HG02642 (cell line): Measurements from ENCODE around the gene SLC8A2.
"Not testable (repeated sequence)": the region's sequence is repeated elsewhere in the genome, so short reads cannot be mapped to it uniquely, and the experiment has no call there.

Experiments used
- ATAC-seq: cut with Tn5 transposase; IDR thresholded peaks from one replicate; pipeline ENCODE4 v1.9.1; 2021; ENCODE audit warnings: mild to moderate bottlenecking; ENCODE audit not compliant: unreplicated experiment, poor library complexity

SLC8A2 gene

DNA sequence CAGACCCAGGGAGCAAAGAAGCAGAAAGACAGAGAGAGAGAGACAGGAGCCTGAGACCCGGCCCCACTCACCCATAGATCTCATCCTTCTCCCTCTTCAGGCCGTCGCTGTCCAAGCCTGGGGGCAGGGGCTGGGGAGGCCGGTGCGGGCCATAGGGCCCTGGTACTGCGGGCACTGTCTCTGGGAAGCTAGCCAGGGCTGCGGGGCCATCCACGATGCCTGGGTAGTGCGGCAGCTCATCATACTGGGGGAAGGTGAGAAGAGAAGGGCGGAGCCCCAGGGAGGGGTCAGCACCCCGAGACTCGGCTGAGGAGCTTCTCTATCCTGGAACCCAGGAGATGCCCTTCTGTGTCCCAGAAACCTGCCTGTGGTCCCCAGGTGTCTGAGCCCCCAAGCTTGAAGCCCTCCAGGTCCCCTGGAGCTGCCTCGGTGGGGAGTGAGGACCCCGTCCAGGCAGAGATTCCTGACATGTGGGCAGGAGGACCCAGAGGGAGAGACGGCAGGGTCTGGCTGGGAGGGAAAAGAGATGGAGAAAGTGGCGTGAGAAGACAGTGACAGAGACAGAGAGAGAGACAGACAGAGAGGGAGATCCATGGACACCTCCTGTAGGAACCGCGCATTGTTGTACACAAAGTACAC lies 54.5 kb downstream of the SLC8A2 start:
- no peak for ATAC-seq

DNA sequence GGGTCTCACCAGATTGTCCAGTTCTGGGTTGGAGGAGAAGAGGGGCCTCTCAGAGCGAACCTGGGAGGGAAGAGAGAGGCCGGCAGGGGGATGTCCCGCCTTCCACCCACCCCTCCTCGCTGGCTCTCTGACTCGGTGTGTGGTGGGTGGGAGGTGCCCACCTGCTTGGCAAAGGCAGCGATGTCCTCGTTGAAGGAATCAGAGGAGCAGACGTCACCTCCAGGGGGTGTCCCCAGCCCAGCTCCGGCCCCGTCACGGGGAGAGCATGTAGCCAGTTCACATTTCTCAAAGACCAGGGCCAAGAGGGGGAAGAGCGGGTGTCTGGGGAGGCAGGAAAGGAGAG lies 55.1 kb downstream of the SLC8A2 start:
- no peak for ATAC-seq

- ATAC-seq = no peak
Measured at GRCh38 chr19:47415953-47416642, 55.6 kb downstream of the SLC8A2 start.

DNA sequence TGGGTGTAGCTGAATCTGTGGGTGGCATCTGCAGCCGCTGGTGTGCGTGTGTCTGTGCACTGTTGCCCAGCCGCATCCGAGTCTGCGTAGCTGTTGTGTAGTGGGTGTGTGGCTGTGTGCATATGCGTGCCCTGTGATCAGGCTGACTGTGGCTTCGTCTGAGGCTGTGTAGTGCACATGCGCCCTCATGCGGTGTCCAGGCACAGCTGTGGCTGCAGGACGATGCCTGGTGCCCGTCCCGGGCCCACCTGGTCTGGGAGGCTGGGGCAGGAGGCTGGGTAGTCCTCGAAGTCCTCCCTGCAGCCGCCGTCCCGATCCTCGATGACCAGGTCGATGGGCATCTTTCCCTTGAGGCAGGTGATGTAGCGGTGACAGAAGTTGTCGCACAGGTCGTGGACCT lies 57.2 kb downstream of the SLC8A2 start:
- no peak for ATAC-seq

DNA sequence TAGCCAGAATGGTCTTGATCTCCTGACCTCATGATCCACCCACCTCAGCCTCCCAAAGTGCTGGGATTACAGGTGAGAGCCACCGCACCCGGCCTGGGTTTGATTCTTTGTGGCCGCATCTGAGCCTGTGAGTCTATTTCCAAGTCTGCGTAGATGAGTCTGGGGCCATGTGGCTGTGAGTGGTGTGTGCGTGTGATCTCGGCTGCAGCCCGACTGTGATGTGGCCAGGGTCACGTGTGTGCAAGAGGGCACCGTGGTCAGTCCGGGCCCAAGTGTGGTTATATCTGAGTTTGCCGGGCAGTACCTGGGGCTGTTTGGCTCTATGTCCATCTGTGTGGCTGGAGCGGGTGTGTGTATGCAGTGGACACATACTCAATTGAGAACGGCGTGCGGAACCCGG lies 57.8 kb downstream of the SLC8A2 start:
- no peak for ATAC-seq

DNA sequence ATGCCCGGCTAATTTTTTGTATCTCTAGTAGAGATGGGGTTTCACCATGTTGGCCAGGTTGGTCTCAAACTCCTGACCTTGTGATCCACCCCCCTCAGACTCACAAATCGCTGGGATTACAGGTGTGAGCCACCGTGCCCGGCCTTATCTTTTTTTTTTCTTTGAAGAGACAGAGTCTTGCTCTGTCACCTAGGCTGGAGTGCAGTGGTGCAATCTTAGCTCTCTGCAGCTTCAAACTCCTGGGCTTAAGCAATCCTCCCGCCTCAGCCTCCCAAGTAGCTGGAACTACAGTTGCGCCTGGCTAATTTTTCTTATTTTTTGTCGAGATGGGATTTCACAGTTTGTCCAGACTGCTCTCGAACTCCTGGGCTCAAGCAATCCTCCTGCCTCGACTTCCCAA lies 60.0 kb downstream of the SLC8A2 start:
- not testable (repeated sequence) for ATAC-seq

- no peak for ATAC-seq
Measured at GRCh38 chr19:47411101-47411500, 60.6 kb downstream of the SLC8A2 start.

GRCh38 chr19:47408156-47408938 lies 63.3 kb downstream of the SLC8A2 start:
- no peak for ATAC-seq

- ATAC-seq = no peak
Measured at GRCh38 chr19:47407417-47407774, 64.3 kb downstream of the SLC8A2 start.

GRCh38 chr19:47406711-47407416 lies 64.8 kb downstream of the SLC8A2 start:
- ATAC-seq = no peak

- ATAC-seq = no peak
Measured at GRCh38 chr19:47405854-47406417, 65.8 kb downstream of the SLC8A2 start.

DNA sequence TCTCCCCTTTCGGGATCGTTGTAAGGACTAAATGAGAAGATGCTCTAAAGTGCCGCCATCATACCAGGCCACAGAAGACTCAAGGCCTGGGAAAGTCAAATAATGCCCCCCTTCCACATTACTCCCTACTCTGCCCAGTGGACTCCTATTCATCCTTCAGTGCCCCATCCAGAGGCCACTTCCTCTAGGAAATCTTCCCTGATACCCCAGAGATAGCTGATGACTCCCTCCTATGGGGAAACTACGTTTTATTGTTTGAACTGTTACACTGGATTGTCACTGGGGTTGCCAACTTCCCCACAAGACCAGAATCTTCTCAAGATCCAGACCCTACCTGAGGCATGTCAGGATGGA lies 66.5 kb downstream of the SLC8A2 start:
- no peak for ATAC-seq

DNA sequence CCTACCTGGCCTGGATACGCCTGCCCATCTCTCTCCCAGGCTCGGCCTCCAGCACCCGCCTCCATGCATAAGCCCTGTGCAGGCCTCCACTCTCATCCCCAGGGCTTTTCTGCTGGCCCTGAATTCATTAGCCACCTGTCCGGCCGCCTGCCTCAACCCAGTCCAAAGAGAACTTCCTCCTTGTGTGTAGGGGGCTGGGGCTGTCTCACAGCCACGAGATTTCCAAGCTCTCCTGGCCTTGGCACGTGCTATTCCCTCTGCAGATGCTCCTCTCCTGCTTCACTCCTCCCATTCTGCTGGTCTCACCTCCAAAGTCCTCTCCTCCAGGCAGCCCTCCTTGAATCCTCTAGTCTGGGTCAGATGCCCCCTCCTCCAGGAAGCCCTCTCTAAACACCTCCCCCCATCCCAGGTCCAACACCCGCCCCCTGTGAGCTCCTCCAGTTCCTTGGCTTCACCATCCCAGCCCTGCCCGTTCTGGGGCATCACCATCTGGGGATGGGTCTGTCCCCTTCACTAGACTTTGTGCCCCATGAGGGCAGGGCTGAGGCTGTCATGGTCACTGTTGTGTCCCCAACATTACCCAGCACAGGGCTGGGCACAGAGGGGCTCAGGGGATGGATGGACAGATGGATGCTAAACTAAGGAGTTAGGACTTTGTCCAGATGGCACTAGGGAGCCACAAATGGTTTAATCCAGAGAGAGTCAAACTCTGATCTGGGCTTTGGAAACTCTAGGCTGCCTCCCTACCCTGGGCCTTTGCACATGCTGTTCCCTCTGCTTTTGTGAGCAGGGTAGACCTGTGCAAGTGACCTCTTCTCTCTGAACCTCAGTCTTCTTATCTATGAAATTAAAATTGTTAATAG lies 67.1 kb downstream of the SLC8A2 start:
- ATAC-seq = no peak

DNA sequence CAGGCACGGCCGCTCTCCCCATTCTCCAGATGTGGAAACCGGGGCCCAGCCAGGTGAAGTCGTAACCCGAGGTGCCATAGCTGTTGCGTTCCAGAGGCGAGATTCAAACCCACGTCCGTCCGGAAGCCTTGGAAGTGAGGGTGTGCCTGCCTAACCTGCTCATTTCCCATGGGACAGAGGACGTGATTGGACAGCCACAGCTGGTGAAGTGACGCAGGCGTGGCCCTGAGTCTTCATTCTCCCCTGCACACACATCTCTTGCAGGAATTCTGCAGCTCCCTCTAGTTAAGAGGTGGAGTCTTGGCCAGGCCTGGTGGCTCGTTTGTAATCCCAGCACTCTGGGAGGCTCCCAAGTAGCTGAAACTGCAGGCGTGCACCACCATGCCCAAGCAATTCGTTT lies 69.2 kb downstream of the SLC8A2 start:
- no peak for ATAC-seq

GRCh38 chr19:47398707-47399597 lies 72.7 kb downstream of the SLC8A2 start:
- no peak for ATAC-seq

GRCh38 chr19:47391510-47392223 lies 80.0 kb downstream of the SLC8A2 start:
- no peak for ATAC-seq

- no peak for ATAC-seq
Measured at GRCh38 chr19:47390533-47391488, 80.9 kb downstream of the SLC8A2 start.
